GM19397 (cell line): ENCODE results near the gene ATR.
A peak's percentile ranks its signal among the peaks of the same experiment; 100 is the strongest.
"Not testable (repeated sequence)": the region's sequence is repeated elsewhere in the genome, so short reads cannot be mapped to it uniquely, and the experiment has no call there.

ENCODE experiments used
- ATAC-seq: cut with Tn5 transposase; IDR thresholded peaks from one replicate; pipeline ENCODE4 v1.9.1; 2021; ENCODE audit warnings: mild to moderate bottlenecking, moderate library complexity; ENCODE audit not compliant: unreplicated experiment

The ATR gene

DNA sequence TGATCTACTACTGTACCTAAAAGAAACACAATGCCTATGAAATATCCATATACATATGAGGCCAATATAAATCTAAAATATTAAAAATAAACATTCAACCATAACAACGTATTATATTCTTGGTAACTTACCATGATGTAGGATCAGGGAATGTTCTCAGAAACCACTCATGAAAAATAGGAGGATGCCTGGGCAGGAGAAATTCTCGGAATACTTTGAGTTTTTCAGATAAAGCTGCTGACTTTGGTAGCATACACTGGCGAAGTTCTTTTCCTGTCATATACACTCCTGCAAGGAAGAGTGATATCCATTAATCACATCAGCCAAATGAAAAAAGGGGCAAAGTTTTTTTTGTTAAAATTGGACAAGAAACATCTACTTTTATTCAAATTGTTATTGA, 119.4 kb downstream of the ATR start:
- ATAC-seq: no peak

DNA sequence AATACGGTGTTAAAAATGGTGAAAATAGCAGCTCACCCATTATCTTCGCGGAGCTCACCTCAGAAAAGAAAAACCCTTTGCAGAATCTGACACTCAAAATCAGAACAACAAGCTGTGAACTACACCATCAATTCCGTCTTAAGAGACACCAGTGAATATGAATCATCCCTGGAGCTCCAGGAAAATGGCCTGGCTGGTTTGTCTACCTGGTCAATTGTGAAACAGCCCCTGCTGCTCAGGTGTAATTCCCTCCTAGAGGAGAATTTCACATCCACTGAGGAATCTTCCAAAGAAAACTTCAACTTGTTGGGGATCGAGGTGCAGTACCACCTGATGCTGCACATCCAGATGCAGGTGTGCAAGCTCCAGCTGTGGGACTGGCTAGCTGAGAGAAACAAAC, 127.7 kb downstream of the ATR start:
- ATAC-seq: no peak

DNA sequence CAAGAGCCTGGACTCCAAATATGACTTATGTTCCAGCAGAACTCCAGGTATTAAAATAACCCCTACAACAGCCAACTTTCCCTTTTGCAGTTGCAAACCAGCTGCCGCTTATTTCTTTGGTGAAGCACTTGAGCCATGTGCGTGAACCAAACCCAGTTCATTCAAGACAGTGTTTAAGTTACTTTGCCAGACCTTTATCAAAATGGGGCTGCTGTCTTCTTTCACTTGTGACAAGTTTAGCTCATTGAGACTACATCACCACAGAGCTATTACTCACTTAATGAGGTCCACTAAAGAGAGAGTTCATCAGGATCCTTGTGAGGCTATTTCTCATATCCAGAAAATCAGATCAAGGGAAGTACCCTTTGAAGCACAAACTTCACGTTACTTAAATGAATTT, 128.3 kb downstream of the ATR start:
- no peak for ATAC-seq

DNA sequence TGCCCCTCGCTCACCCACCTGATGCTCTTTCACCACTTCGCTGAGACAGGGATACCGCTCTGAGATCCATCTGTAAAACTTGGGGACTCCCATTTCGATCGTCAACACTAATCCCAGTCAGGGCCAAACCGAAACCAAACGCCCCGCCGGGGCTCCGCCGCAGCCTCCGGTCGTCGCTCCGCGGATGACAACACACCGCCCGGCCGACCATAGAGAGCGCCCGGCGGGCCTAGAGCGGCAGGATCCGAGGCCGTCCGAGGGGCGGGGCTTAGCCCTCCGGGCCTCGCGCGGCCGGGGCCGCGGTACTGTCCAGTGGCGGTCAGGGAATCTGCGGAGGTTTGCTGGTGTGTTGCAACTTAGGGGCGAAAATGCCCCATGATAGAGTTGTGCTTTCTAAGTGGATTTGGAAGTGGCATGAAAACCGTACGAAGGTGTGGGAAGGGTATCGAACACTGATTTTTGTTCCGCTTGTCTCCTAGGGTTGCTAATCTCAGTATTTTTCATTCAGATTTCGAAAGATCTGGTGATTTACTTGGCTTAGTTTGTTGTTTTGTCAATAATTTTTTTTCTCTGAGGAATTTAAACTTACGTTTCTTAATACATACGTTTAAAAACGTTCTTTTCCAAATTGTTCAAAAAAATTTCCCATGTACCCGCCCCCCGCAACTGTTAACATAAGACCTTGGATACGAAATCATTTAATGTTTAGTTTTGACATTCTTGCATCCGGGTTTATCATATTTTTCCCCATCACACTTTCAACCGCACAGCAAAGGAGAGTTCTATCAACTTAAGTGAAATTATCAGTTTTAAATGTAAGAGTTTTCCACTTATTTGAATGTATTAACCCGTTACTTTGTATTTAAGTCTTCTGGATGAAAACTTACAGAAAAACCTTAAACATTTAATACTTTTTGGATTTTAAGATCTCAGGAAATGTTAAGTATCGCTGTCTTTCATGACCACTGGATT, 130.4 kb downstream of the ATR start, which contains the start of gene XRN1:
Gene XRN1, minus strand, starts transcription at position 186 of the 972 bp plus-strand sequence. Its CDS starts 93 bp downstream, at position 93.
- ATAC-seq: peak; percentile 93

DNA sequence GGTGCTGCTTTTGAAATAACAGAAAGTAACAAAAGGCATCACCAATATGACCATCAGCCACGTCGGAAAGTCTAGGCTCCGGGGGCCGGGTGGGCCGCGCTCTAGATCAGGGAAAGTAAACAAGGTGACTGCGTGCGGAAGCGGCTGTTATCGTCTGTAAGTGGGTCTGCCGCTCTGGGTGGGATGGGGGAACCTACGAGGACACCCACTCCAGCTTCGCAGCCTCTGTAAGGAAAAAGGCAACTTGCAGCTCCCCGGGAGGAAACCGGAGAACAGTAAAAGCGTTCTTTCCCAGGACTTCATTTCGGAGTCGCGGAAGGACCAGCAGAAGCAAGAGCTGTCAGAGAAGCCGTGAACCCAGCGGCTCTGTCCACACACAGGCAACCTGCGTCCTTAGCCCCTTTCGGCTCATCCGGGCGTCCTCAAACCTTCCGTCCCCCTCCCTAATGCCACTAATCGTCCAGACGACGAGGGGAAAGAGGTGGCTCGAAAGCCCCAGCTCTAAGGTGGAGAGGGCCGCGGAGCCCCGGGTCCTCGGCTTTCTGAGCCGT, 131.2 kb downstream of the ATR start:
- ATAC-seq: peak; percentile 25

DNA sequence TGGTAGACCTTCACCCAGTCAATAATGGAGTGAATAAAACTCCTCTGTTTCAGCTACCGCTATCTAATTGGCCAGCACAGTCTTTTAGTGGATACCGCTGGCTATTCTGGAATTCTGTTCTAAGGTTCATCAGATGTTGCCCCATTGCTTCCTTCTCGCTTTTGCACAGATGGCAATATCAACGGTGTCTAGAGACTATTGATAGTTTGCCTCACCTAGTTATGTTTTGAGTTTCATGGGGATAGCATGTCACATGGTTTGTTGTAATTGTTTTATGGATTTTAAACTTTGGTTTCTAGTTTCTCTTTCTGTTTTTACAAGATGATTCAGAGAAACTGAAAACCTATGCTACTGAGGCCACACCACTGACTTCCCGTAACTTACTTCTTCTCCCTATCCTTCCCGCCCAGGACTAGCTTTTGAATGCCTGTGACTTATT, 132.7 kb downstream of the ATR start:
- ATAC-seq: no peak

DNA sequence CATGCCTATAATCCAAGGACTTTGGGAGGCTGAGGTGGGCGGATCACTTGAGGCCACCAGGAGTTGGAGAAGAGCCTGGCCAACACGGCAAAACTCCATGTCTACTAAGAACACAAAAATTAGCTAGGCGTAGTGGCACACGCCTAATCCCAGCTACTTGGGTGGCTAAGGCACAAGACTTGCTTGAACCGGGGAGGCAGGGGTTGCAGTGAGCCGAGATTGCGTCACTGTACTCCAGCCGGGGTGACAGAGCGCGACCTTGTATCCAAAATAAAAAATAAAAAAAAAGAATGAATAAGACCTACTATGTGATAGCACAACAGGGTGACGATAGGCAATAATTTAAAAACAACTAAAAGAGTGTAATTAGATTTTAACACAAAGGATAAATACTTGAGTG, 134.2 kb downstream of the ATR start:
- no peak for ATAC-seq

DNA sequence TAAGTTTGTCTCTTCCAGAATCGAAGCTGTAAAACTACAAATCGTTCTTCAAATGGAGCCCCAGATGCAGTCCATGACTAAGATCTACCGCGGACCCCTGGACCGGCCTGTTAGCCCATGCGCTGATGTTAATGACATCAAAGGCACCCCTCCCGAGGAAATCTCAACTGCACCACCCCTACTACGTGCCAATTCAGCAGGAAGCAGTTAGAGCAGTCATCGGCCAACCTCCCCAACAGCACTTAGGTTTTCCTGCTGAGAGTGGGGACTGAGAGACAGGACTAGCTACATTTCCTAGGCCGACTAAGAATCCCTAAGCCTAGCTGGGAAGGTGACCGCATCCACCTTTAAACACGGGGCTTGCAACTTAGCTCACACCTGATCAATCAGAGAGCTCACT, 135.5 kb downstream of the ATR start:
- ATAC-seq: not testable (repeated sequence)

DNA sequence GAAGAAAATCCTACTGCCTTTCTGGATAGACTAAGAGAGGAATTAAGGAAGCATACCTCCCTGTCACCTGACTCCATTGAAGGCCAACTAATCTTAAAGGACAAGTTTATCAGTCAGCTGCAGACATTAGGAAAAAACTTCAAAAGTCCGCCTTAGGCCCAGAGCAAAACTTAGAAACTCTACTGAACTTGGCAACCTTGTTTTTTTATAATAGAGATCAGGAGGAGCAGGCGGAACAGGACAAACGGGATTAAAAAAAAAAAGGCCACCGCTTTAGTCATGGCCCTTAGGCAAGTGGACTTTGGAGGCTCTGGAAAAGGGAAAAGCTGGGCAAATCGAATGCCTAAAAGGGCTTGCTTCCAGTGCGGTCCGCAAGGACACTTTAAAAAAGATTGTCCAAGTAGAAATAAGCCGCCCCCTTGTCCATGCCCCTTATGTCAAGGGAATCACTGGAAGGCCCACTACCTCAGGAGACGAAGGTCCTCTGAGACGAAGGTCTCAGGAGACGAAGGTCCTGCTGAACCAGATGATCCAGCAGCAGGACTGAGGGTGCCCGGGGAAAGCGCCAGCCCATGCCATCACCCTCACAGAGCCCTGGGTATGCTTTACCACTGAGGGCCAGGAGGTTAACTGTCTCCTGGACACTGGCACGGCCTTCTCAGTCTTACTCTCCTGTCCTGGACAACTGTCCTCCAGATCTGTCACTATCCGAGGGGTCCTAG, 138.9 kb downstream of the ATR start:
- not testable (repeated sequence) for ATAC-seq

DNA sequence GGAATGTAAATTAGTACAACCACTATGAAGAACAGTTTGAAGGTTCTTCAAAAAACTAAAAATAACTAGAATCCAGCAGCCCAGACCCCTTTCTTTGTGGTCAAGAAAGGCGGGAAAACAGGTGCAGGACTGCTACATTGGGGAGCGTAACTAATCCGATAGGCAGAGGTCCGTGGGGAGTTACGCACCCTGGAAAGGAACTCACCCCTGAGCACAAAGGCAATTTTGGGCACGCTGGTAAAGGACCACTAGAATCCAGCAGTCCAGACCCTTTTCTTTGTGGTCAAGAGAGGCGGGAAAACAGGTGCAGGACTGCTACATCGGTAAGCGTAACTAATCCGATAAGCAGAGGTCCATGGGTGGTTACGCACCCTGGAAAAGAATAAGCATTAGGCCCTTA, 140.4 kb downstream of the ATR start:
- ATAC-seq: not testable (repeated sequence)

DNA sequence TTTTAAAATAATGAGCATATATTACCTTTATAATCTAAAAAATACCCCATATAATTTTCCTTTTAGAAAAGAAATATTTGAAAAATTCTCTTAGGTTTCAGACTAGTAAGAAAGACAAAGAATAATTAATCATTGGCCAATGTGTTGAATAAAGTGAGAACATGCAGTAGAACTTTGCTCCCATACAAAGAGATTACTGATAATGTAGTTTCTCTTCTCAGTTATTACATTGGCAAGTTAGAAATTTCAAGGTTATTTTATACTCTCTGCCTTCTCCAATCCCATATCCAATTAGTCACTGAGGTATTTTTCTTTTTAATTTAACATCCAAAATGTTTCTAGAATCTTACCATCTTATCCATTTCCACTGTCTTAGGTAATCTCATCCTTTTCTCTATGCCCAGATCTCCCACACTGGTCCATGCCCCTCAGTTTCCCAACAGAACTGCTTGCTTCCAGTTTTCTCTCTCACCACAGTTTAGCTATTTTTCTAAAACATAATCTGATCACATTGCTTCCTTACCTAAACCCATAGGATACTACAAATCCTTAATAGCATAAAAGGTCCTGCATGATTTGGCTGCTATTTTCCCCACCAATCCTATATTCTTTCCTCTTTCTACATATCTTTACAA, 141.5 kb downstream of the ATR start:
- no peak for ATAC-seq

DNA sequence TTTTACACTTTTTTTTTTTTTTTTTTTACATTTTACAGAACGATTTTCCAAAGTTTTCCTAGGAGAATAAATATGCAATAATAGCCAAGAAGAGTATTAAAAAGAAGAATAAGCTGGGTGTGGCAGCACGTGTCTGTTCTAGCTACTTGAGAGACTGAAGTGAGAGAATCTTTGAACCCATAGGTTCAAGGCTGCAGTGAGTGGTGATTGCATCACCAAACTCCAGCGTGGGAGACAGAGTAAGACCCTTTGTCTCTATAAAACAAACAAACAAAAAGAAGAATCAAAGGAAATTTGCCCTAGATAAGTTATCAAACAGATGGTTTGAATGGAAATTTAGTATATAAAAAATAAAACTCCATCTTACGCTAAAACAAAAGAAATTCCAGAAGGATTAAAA, 144.0 kb downstream of the ATR start:
- no peak for ATAC-seq

DNA sequence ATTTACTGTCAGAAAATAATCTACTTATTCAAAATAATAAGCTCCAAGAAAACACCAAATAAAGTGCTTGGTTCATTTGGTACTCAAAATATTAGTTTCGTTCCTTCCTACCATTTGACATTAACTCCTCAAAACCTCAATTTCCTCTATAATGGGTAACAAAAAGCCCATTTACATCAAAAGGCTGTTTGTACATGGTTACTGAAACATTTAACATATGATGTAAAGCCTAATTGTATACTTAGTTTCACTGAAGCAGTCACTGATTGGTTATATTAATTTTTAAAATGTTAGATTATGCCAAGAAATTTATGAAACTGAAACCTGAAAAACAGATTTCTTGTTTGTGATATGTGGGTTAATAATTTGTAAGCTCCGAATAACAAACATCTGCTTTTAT, 145.4 kb downstream of the ATR start:
- ATAC-seq: peak; percentile 73

DNA sequence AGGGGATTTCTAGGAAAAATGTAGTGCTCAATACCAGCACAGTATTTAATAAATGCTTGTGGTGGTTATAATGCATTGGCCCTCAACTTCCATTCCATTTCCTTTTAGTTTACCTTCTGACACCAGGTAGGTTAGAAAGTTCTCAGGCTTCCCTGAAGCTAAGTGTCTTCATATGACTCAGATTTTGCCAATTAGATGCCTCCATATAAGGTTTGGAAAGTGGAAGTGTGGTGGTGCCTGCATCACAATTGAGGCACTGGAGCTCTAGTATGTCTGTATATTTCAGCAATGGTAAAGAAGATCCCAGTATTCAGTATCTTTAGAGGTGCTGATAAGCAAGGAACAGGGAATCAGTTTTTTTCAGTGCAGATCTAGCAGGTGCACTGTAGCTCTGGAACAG, 149.0 kb downstream of the ATR start:
- no peak for ATAC-seq

DNA sequence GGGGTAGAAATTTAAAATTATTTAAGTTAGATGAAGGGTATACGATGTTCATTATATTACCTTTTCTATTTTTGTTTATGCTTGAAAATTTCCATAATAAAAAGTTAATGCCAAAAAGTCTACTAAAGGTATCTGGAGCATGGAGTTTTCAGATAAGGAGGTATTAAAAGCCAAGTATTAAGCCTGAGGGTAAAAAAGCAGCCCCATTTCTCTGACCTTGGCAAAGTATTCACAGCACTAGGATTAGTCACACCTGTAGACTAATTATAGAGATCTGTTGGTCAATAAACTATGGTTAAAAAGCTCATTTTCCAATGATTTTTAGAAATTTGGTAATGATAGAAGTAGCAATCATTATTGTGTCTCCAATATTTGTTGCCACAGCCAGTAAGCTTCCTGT, 153.8 kb downstream of the ATR start:
- ATAC-seq: no peak

DNA sequence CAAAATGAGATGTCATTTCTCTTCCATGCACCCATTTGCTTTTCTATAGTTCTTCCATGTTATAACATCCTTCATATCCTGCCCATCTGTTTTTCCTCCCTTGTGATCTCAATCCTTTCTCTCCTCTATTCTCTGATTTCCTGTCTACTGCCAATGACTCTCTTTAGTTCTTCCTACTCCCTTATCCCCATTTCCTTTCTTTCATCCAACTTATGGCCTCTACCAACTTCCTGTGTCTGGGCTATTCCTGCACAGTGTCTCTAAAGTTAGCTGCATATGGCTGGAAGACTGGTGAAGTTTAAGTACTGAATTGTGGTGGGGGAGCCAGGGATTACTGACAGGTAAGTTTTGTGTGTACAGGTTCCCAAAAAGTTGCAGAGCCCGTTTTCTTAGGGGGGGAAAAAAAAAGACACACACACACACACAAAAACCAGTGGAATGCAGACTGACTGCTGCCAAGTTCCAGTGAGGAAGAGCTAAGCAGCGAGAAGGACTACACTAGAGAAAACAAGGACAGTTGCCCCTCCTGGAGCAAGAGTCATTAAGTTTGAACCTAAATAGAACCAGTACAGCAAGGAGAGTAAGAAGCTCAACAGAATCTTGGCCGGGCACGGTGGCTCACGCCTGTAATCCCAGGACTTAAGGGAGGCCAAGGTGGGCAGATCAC, 159.5 kb downstream of the ATR start:
- no peak for ATAC-seq

DNA sequence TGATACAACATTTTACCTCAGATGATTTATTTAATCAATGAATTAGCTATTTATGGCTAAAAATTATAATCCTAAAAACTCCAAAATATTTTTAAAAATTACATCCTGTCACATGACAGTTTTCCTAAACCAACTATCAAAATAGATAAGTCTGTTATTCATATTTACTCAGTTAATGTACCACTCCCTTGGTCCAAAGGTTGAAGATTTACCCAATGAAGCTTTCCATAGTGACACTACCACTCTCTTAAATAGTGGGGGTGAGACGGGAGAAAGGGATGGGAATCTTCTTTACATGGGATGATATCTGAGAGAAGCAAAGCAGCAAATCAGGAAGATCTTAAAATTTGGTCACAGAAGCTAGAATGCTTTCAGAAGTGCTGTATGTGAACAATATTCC, 161.2 kb downstream of the ATR start:
- no peak for ATAC-seq

DNA sequence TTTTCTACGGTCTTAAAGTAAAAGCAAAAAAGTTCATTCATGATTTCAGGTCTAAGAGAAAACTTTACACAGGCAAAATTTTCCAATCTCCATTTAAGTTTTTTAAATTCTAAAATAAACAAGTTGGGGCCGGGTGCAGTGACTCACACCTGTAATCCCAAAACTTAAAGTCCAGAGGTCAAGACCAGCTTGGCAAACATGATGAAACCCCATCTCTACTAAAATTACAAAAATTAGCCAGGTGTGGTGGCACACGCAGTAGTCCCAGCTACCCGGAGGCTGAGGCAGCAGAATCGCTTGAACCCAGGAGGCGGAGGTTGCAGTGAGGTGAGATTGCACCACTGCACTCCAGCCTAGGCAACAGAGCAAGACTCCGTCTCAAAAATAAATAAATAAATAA, 178.0 kb downstream of the ATR start:
- not testable (repeated sequence) for ATAC-seq
